Smooth muscle cell (in vitro differentiated cells): ENCODE data around the gene CRKL. TPM values are rescaled to one million over a fixed set of nuclear protein-coding genes. Genes with fewer than 3 reads are reported as not detected.
"Not testable (repeated sequence)": the region's sequence is repeated elsewhere in the genome, so short reads cannot be mapped to it uniquely, and the experiment has no call there.

Experiments used
- DNase-seq: peaks from one replicate; lab custom pipeline; 2025; ENCODE audit not compliant: unreplicated experiment; lab: John Stamatoyannopoulos, UW
- H2AFZ ChIP-seq: fragments of 200-600 bp; sonication (generic); 2 replicates; pipeline ENCODE4 v1.6.0; 2016; ENCODE audit warnings: antibody characterized with exemption, low read depth, mild to moderate bottlenecking
- H3F3A ChIP-seq: fragments of 200-600 bp; sonication (generic); 2 replicates; pipeline ENCODE4 v1.6.0; 2017; ENCODE audit warnings: antibody characterized with exemption, low read depth
- H3K27ac ChIP-seq: fragments of 200-600 bp; sonication (generic); 2 replicates; pipeline ENCODE4 v1.5.1; 2016; ENCODE audit warnings: low read depth, mild to moderate bottlenecking
- H3K27me3 ChIP-seq: fragments of 200-600 bp; sonication (generic); 2 replicates; pipeline ENCODE4 v1.6.1; 2016; ENCODE audit warnings: low read depth, mild to moderate bottlenecking
- H3K36me3 ChIP-seq: fragments of 200-600 bp; sonication (generic); 2 replicates; pipeline ENCODE4 v1.5.1; 2016; ENCODE audit warnings: low read depth
- H3K4me1 ChIP-seq: fragments of 200-600 bp; sonication (generic); 2 replicates; pipeline ENCODE4 v1.5.1; 2016; ENCODE audit warnings: low read depth
- H3K4me2 ChIP-seq: fragments of 200-600 bp; sonication (generic); 2 replicates; pipeline ENCODE4 v1.6.0; 2016; ENCODE audit warnings: mild to moderate bottlenecking
- H3K4me3 ChIP-seq: fragments of 200-600 bp; sonication (generic); 2 replicates; pipeline ENCODE4 v1.5.1; 2016; ENCODE audit warnings: mild to moderate bottlenecking
- H3K79me2 ChIP-seq: fragments of 200-600 bp; sonication (generic); 2 replicates; pipeline ENCODE4 v1.6.0; 2016; ENCODE audit warnings: low read depth, mild to moderate bottlenecking
- H3K9ac ChIP-seq: fragments of 200-600 bp; sonication (generic); 2 replicates; pipeline ENCODE4 v1.6.0; 2016; ENCODE audit warnings: low read depth
- H3K9me3 ChIP-seq: fragments of 200-600 bp; sonication (generic); replicated peaks from 2 replicates; pipeline ENCODE4 v1.5.1; 2016; ENCODE audit warnings: low read depth
- H4K20me1 ChIP-seq: fragments of 200-600 bp; sonication (generic); 2 replicates; pipeline ENCODE4 v1.6.0; 2016; ENCODE audit warnings: low read depth
- CTCF ChIP-seq: fragments of 200-600 bp; sonication (generic); IDR thresholded peaks from 2 replicates; pipeline ENCODE4 v1.5.1; 2017; ENCODE audit warnings: borderline replicate concordance, mild to moderate bottlenecking, antibody characterized with exemption; ENCODE audit not compliant: insufficient read depth, poor library complexity, severe bottlenecking
- WGBS: methylation state at CpG from one replicate; pipeline ENCODE4 v1.1.7; 2016; ENCODE audit warnings: low lambda C conversion rate; 5-methylcytosine and 5-hydroxymethylcytosine counted together
- polyA plus RNA-seq: library from polyadenylated mRNA; unstranded; fragments of >200 nt; fragmentation: Nextera tagmentation; extraction: Ambion mirVana; gene quantifications from 2 replicates; pipeline ENCODE4 v1.2.1, GENCODE V29; 2016
- total RNA-seq: library from RNA; depleted of rRNA; stranded (reverse); fragments of >200 nt; gene quantifications from 2 replicates; pipeline ENCODE4 v1.2.3, GENCODE V29; 2014

The CRKL gene
- total and polyA plus RNA-seq, 2 experiments from 2014 or later, result 26.6 to 40.9 TPM

DNA sequence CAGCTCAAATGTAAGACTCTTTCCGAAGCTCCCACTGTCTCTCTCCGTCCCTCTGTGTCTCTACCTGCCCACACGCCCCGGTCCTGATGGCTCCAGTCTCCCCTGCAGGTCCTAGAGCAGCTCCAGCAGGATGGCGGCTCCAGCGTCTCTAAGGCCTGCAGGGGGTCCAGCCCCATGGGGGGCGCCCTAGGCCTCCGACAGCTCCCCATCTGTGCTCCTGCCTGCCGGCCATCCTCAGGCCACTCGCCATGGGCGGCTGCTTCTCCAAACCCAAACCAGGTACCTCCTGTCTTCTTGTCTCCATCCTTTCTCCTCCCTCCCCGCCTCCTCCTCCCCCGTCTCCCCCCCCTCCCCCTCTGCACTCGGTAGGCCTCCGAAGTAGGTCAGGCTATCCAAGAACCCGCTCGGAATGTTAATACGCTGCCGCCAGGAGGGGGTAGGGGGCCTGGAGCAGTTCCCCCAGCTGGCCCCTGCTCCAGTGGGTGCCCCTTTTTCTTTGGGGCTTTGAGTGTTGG lies 50.5 kb downstream of the CRKL start:
- H2AFZ ChIP-seq, result no peak overlapping the region

GRCh38 chr22:20968281-20968977 lies 51.2 kb downstream of the CRKL start:
- H3F3A ChIP-seq, result no peaks in the 10 kb centered on the region
- H3K9ac ChIP-seq, result no peak overlapping the region
- no peaks in the 10 kb centered on the region for H3K36me3 ChIP-seq
- H3K4me3 ChIP-seq, result no peak overlapping the region
- no peak overlapping the region for H3K4me2 ChIP-seq
- H4K20me1 ChIP-seq, result no peaks in the 10 kb centered on the region
- TF ChIP-seq CTCF, result no peak
- H3K4me1 ChIP-seq, result peaks cover 22% of the 10 kb centered on the region
- H3K27ac ChIP-seq, result no peak overlapping the region
- no peak overlapping the region for H2AFZ ChIP-seq
- H3K27me3 ChIP-seq, result peaks cover 27% of the 10 kb centered on the region
- H3K79me2 ChIP-seq, result no peaks in the 10 kb centered on the region
- no peak for DNase-seq
- H3K9me3 ChIP-seq, result no peaks in the 10 kb centered on the region
- WGBS, result 94% methylated on average over 7 of the region's 7 CpGs

More for the DNA sequence above, 50.5 kb downstream of the CRKL start:
- Histone ChIP-seq H4K20me1 (no peaks in the 10 kb centered on the region), H3K27ac (no peak overlapping the region), H3K4me3 (no peak overlapping the region), H3F3A (no peaks in the 10 kb centered on the region), H3K36me3 (no peaks in the 10 kb centered on the region), H3K4me1 (peaks cover 22% of the 10 kb centered on the region), H3K27me3 (peaks cover 28% of the 10 kb centered on the region), H3K4me2 (no peak overlapping the region), H3K9ac (no peak overlapping the region), H3K79me2 (no peaks in the 10 kb centered on the region), H3K9me3 (no peaks in the 10 kb centered on the region)
- 21% methylated on average over 17 of the region's 19 CpGs for WGBS
- TF ChIP-seq CTCF, result no peak
- no peak for DNase-seq

DNA sequence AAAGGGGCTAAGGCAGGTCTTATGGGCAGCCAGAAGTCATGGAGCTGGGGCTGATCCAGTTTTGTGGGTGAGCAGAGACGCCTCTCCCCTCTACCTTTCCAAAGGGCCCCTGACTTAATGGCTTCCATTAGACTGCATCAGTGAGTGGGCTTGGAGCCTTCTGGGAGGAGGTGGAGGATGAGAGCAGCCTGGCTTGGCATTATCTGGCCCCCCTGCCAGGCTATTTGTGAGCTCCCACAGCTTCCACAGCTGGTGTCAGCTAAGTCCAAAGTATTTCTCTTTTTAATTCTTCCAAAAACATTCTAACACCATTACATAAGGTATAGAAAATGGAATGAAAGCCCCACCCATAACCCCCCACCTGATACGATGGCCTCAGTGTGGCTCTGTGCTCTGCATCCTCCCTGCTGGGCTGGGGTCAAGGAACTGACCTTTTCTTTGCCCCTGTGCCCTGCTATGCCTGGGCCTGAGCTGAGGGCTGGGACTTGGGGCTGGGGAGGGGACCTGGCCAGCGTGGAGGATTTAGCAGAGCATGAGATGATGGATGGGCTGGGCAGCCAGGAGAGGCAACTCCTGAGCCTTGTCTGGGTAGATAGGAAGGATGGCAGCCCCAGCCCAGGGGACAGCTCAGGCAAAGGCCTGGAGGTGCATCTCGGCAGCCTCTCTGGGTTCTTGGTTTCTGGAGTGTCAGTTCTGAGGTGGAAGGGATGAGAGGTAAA lies 53.9 kb downstream of the CRKL start:
- no peaks in the 10 kb centered on the region for H3K9me3 ChIP-seq
- no peaks in the 10 kb centered on the region for H3K36me3 ChIP-seq
- TF ChIP-seq CTCF, result no peak
- 78% methylated on average over 4 of the region's 4 CpGs for WGBS
- peaks cover 14% of the 10 kb centered on the region for H3K4me1 ChIP-seq
- DNase-seq, result no peak
- no peak overlapping the region for H3K4me2 ChIP-seq
- H3K4me3 ChIP-seq, result no peak overlapping the region
- no peak overlapping the region for H2AFZ ChIP-seq
- no peak overlapping the region for H3K27ac ChIP-seq
- no peak overlapping the region for H3K9ac ChIP-seq
- no peaks in the 10 kb centered on the region for H3F3A ChIP-seq
- H4K20me1 ChIP-seq, result no peaks in the 10 kb centered on the region
- H3K27me3 ChIP-seq, result peaks cover 3% of the 10 kb centered on the region
- H3K79me2 ChIP-seq, result no peaks in the 10 kb centered on the region

GRCh38 chr22:20972014-20972694 lies 54.9 kb downstream of the CRKL start:
- WGBS, result 91% methylated on average over 9 of the region's 11 CpGs
- not testable (repeated sequence) for H3K27me3 ChIP-seq, H3K4me2 ChIP-seq, DNase-seq, H2AFZ ChIP-seq, H3F3A ChIP-seq, H3K27ac ChIP-seq, H3K4me3 ChIP-seq, H3K79me2 ChIP-seq, H3K9ac ChIP-seq, H4K20me1 ChIP-seq, H3K9me3 ChIP-seq, H3K36me3 ChIP-seq
- H3K4me1 ChIP-seq, result peaks cover 14% of the 10 kb centered on the region
